Loucy (cell line): ENCODE results near the gene CDHR2.

Experiments used
- CTCF ChIP-seq: fragments of 200-600 bp; sonication (generic); conservative IDR thresholded peaks from 2 replicates; pipeline ENCODE4 v1.5.1; 2014; ENCODE audit warnings: mild to moderate bottlenecking, antibody characterized with exemption, low read length
- EZH2phosphoT487 ChIP-seq: fragments of 200-600 bp; IDR thresholded peaks from 2 replicates; pipeline ENCODE4 v1.6.1; 2018; ENCODE audit warnings: antibody characterized with exemption, mild to moderate bottlenecking, moderate library complexity, borderline replicate concordance

GRCh38 chr5:176627582-176627981 is 78.4 kb downstream of the CDHR2 start:
- TF ChIP-seq CTCF (no peak), EZH2phosphoT487 (no peak)
